Endothelial cell of umbilical vein (primary cell): ENCODE measurements around the gene THOC2.

Experiments used
- CTCF ChIP-seq, 2 donors: IDR thresholded peaks; 1 replicate in 1 of 2; 2 replicates in 1 of 2; pipeline ENCODE4 v1.5.1; 2011; ENCODE audit warnings: low read length in 2 of 2, mild to moderate bottlenecking in 2 of 2, moderate library complexity in 2 of 2, control low read depth in 1 of 2, inconsistent platforms in 1 of 2, low read depth in 1 of 2; ENCODE audit not compliant: insufficient read depth in 1 of 2; ENCODE audit errors: extremely low read depth in 1 of 2
- EZH2 ChIP-seq: IDR thresholded peaks from 2 replicates; pipeline ENCODE4 v1.6.1; 2012; ENCODE audit warnings: borderline replicate concordance, low read depth, mild to moderate bottlenecking, moderate library complexity, low read length, inconsistent platforms; ENCODE audit not compliant: severe bottlenecking
- POLR2A ChIP-seq: IDR thresholded peaks from 2 replicates; pipeline ENCODE4 v1.6.1; 2012; ENCODE audit warnings: low read depth, mild to moderate bottlenecking, control low read depth, low read length
- POLR2AphosphoS5 ChIP-seq: IDR thresholded peaks from 2 replicates; pipeline ENCODE4 v1.6.1; 2012; ENCODE audit warnings: low read depth, mild to moderate bottlenecking, control low read depth, low read length, moderate library complexity; ENCODE audit not compliant: insufficient read depth

GRCh38 chrX:123738378-123738940 is 5.6 kb upstream of the THOC2 start:
- TF ChIP-seq POLR2A (no peak), CTCF (IDR thresholded peaks at IDR 0.05; ENCODE audit: extremely low read depth in 1 of 2, insufficient read depth in 1 of 2, low read depth in 1 of 2, low read length in 2 of 2) (no peak), POLR2AphosphoS5 (no peak), EZH2 (no peak)
